ENCODE results near the gene EXT2. TPM values are rescaled to one million over a fixed set of nuclear protein-coding genes. Genes with fewer than 3 reads are reported as not detected.

Gene EXT2
- total and polyA plus RNA-seq, 2 donors from 2014 or later: 29.8 to 54.1 TPM

Other genes with a start within 250 kb of the EXT2 start
- gene ALKBH3, start 214.8 kb upstream of the EXT2 start, total RNA-seq: 49.0 TPM
- 23.8 TPM for gene ALKBH3, start 214.8 kb upstream of the EXT2 start, polyA plus RNA-seq (ENCODE audit: insufficient read depth, low read depth, low replicate concordance)
- 153 TPM for gene C11orf96, start 153.0 kb upstream of the EXT2 start, total RNA-seq
- 109 TPM for gene C11orf96, start 153.0 kb upstream of the EXT2 start, polyA plus RNA-seq (ENCODE audit: insufficient read depth, low read depth, low replicate concordance)
- not detected for gene ACCSL, start 47.7 kb upstream of the EXT2 start, total RNA-seq
- not detected for gene ACCSL, start 47.7 kb upstream of the EXT2 start, polyA plus RNA-seq (ENCODE audit: insufficient read depth, low read depth, low replicate concordance)
- gene ACCS, start 29.4 kb upstream of the EXT2 start, total RNA-seq: 39.0 TPM
- gene ACCS, start 29.4 kb upstream of the EXT2 start, polyA plus RNA-seq (ENCODE audit: insufficient read depth, low read depth, low replicate concordance): 11.4 TPM
- 0.16 TPM for gene ALX4, start 214.5 kb downstream of the EXT2 start, total RNA-seq
- 0.09 TPM for gene ALX4, start 214.5 kb downstream of the EXT2 start, polyA plus RNA-seq (ENCODE audit: insufficient read depth, low read depth, low replicate concordance)

Measured in kidney (tissue), 2 donors.